Gastrocnemius medialis (tissue), 4 donors: ENCODE data around the gene KIAA0408.

Source experiments
- CTCF ChIP-seq, 5 experiments: fragments of 450-650 bp in 3 of 5; fragments of 200-600 bp in 2 of 5; sonication (generic) in 2 of 5; IDR thresholded peaks in 4 of 5; conservative IDR thresholded peaks in 1 of 5; 1 replicate in 4 of 5; 2 replicates in 1 of 5; pipeline ENCODE4 v1.5.1; 2016 to 2019; ENCODE audit warnings: antibody characterized with exemption in 5 of 5, mild to moderate bottlenecking in 3 of 5, moderate library complexity in 3 of 5
- POLR2A ChIP-seq, 2 donors: fragments of 450-650 bp; IDR thresholded peaks; one replicate each; pipeline ENCODE4 v1.6.1; 2017; ENCODE audit warnings: antibody characterized with exemption in 2 of 2, mild to moderate bottlenecking in 2 of 2, moderate library complexity in 2 of 2

- TF ChIP-seq CTCF (IDR thresholded peaks at IDR 0.05 in 4 of 5, conservative IDR thresholded peaks at IDR 0.05 in 1 of 5): no peak
- TF ChIP-seq POLR2A (IDR thresholded peaks at IDR 0.05): no peak
Measured at GRCh38 chr6:127458222-127458621, 967 bp downstream of the KIAA0408 start.
